Ishikawa (cell line): ENCODE results near the gene MEIS3.

Experiments used
- CEBPB ChIP-seq: IDR thresholded peaks from 2 replicates; pipeline ENCODE4 v1.6.1; 2012
- CREB1 ChIP-seq: IDR thresholded peaks from 2 replicates; pipeline ENCODE4 v1.6.1; 2012; ENCODE audit warnings: low read depth
- EGR1 ChIP-seq: IDR thresholded peaks from 2 replicates; pipeline ENCODE4 v1.6.1; 2012
- EP300 ChIP-seq: IDR thresholded peaks from 2 replicates; pipeline ENCODE4 v1.6.1; 2012; ENCODE audit warnings: borderline replicate concordance
- FOXM1 ChIP-seq: IDR thresholded peaks from 2 replicates; pipeline ENCODE4 v1.6.1; 2012; ENCODE audit warnings: low read depth, borderline replicate concordance
- MAX ChIP-seq: IDR thresholded peaks from 2 replicates; pipeline ENCODE4 v1.6.1; 2012
- NFIC ChIP-seq: IDR thresholded peaks from 2 replicates; pipeline ENCODE4 v1.6.1; 2012
- RAD21 ChIP-seq: IDR thresholded peaks from 2 replicates; pipeline ENCODE4 v1.6.1; 2012; ENCODE audit warnings: low read depth
- TAF1 ChIP-seq: IDR thresholded peaks from 2 replicates; pipeline ENCODE4 v1.6.1; 2012; ENCODE audit warnings: low read depth, mild to moderate bottlenecking
- TCF12 ChIP-seq: IDR thresholded peaks from 2 replicates; pipeline ENCODE4 v1.6.1; 2012; ENCODE audit warnings: low read depth
- TEAD4 ChIP-seq: IDR thresholded peaks from 2 replicates; pipeline ENCODE4 v1.6.1; 2012
- USF1 ChIP-seq: IDR thresholded peaks from 2 replicates; pipeline ENCODE4 v1.6.1; 2012
- YY1 ChIP-seq: IDR thresholded peaks from 2 replicates; pipeline ENCODE4 v1.6.1; 2012; ENCODE audit warnings: low read depth
- ZBTB7A ChIP-seq: IDR thresholded peaks from 2 replicates; pipeline ENCODE4 v1.6.1; 2012; ENCODE audit warnings: low read depth
- TF ChIP-seq, protein P1 (sequence below): IDR thresholded peaks from 2 replicates; pipeline ENCODE4 v1.6.1; 2012; ENCODE audit warnings: low read depth, mild to moderate bottlenecking

The MEIS3 gene

DNA sequence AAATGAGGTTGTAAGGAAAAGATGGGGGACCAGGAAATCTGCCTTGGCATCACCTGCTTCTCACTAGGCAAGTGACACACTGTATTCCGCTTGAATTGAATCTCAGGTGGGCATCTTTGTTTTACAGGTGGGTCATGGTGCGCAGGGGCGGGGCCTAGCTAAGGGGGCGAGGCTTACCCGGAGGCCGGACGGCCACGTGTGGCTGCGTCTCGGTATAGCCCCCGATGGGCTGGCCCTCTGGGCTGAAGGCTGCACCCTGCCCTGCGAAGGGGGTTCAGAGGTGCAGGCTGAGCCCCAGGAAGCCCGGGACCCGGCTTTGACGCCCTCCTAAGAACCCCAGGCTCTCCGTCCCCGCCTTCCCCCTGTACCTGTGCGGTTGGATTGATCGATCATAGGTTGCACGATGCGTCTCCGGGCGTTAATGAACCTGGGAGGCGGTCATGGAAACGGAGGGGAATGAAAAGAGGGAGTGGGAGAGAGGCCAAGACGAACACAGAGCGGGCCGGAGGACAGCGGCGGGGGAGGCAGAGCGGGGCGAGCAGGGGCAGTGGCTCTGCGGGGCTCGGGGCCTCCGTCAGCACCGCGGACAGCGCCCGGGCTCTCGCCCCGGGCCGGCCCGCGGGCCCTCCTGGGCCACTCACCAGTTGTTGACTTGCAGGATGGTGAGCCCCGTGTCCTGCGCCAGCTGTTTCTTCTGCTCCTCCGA is 12.5 kb downstream of the MEIS3 start:
- TF ChIP-seq, protein P1, sequence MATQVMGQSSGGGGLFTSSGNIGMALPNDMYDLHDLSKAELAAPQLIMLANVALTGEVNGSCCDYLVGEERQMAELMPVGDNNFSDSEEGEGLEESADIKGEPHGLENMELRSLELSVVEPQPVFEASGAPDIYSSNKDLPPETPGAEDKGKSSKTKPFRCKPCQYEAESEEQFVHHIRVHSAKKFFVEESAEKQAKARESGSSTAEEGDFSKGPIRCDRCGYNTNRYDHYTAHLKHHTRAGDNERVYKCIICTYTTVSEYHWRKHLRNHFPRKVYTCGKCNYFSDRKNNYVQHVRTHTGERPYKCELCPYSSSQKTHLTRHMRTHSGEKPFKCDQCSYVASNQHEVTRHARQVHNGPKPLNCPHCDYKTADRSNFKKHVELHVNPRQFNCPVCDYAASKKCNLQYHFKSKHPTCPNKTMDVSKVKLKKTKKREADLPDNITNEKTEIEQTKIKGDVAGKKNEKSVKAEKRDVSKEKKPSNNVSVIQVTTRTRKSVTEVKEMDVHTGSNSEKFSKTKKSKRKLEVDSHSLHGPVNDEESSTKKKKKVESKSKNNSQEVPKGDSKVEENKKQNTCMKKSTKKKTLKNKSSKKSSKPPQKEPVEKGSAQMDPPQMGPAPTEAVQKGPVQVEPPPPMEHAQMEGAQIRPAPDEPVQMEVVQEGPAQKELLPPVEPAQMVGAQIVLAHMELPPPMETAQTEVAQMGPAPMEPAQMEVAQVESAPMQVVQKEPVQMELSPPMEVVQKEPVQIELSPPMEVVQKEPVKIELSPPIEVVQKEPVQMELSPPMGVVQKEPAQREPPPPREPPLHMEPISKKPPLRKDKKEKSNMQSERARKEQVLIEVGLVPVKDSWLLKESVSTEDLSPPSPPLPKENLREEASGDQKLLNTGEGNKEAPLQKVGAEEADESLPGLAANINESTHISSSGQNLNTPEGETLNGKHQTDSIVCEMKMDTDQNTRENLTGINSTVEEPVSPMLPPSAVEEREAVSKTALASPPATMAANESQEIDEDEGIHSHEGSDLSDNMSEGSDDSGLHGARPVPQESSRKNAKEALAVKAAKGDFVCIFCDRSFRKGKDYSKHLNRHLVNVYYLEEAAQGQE = peak; percentile 98
- no peak for TF ChIP-seq CEBPB

DNA sequence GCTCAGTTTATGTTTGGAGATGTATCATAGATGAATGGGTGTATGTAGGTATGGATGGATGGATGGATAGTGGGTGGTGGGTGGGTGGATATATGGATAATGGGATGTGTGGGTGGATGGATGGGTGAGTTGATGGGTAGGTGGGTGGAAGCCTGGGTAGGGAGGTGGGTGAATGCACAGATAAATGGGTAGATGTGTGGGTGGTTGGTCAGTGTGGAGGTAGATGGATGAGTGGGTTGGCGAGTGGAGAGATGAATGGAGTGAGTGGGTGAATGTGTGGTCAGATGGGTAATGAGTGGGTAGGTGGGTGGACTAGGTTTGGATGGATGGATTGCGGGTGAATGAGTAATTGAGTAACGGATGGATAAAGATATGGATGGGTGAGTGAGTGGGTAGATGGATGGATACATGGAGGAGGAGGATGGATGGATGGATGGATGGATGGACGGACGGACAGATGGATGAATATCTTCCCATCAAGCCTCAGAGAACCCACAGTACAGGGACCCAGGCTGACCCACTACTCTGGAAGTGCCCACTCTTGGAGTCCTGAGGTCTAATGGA is 13.4 kb downstream of the MEIS3 start:
- TF ChIP-seq CREB1 (no peak), TCF12 (no peak)

DNA sequence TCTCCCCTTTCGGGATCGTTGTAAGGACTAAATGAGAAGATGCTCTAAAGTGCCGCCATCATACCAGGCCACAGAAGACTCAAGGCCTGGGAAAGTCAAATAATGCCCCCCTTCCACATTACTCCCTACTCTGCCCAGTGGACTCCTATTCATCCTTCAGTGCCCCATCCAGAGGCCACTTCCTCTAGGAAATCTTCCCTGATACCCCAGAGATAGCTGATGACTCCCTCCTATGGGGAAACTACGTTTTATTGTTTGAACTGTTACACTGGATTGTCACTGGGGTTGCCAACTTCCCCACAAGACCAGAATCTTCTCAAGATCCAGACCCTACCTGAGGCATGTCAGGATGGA is 14.2 kb downstream of the MEIS3 start:
- TF ChIP-seq TCF12 (no peak), TAF1 (no peak), ZBTB7A (no peak), USF1 (no peak), YY1 (no peak), EGR1 (no peak), NFIC (no peak), RAD21 (no peak), MAX (no peak)

GRCh38 chr19:47404334-47405196 is 14.8 kb downstream of the MEIS3 start:
- TF ChIP-seq NFIC = no peak
- no peak for TF ChIP-seq EGR1
- no peak for TF ChIP-seq EP300
- no peak for TF ChIP-seq CEBPB
- no peak for TF ChIP-seq TAF1
- TF ChIP-seq, protein P1 = no peak
- TF ChIP-seq ZBTB7A = no peak
- TF ChIP-seq USF1 = no peak
- no peak for TF ChIP-seq MAX
- no peak for TF ChIP-seq YY1
- no peak for TF ChIP-seq CREB1
- TF ChIP-seq FOXM1 = no peak
- no peak for TF ChIP-seq TCF12
- TF ChIP-seq RAD21 = no peak
- TF ChIP-seq TEAD4 = no peak

GRCh38 chr19:47402504-47402903 is 16.8 kb downstream of the MEIS3 start:
- TF ChIP-seq RAD21 (no peak), FOXM1 (no peak), YY1 (no peak), USF1 (no peak), EP300 (no peak), TCF12 (no peak), NFIC (no peak), TAF1 (no peak), TEAD4 (no peak), CEBPB (no peak), EGR1 (no peak)
- TF ChIP-seq, protein P1 = no peak
